Endothelial cell of umbilical vein (primary cell): ENCODE results near the gene WSB1. TPM values are rescaled to one million over a fixed set of nuclear protein-coding genes. Genes with fewer than 3 reads are reported as not detected.

Source experiments
- BruUV-seq: library from RNA; stranded (reverse); fragments of 400-500 nt; replicated peaks from 2 replicates; lab custom pipeline; 2021; lab: Mats Ljungman, UMichigan
- CTCF ChIA-PET: fragments of 300-600, 350-600 bp; sonication (Branson Sonifier 250); formaldehyde crosslinking; loops from one replicate; lab custom pipeline; 2021; ENCODE audit warnings: antibody characterized with exemption, inconsistent platforms; lab: Charles Lee
- POLR2A ChIA-PET: fragments of 300-600, 350-600 bp; sonication (Branson Sonifier 250); formaldehyde crosslinking; loops from one replicate; lab custom pipeline; 2021; ENCODE audit warnings: antibody characterized with exemption, inconsistent platforms; lab: Charles Lee
- DNase-seq: peaks from one replicate; pipeline ENCODE4 v3.0.0-alpha.2; 2011; ENCODE audit warnings: low read depth, low spot score
- FAIRE-seq: peaks from 2 replicates; lab custom pipeline; 2011; peaks lifted over from hg19 to GRCh38; lab: Jason Lieb, UNC
- H2AFZ ChIP-seq: 2 replicates; pipeline ENCODE4 v1.6.0; 2012; ENCODE audit warnings: low read depth, low read length, control low read depth, inconsistent platforms
- H3K27ac ChIP-seq: 2 replicates; pipeline ENCODE4 v1.5.1; 2011; ENCODE audit warnings: low read depth, mild to moderate bottlenecking, control low read depth, low read length, moderate library complexity; ENCODE audit not compliant: insufficient read depth
- H3K27me3 ChIP-seq, 2 experiments: 2 replicates each; pipeline versions ENCODE4 v1.6.0 to v1.6.1; 2011; ENCODE audit warnings: low read length in 2 of 2, mixed read lengths in 1 of 2; ENCODE audit not compliant: control insufficient read depth in 2 of 2, insufficient read depth in 2 of 2
- H3K36me3 ChIP-seq, 2 experiments: 2 replicates in 1 of 2; 3 replicates in 1 of 2; pipeline ENCODE4 v1.5.1; 2011; ENCODE audit warnings: low read length in 2 of 2, mild to moderate bottlenecking in 1 of 2, moderate library complexity in 1 of 2; ENCODE audit not compliant: control insufficient read depth in 2 of 2, insufficient read depth in 2 of 2; ENCODE audit errors: extremely low read depth in 1 of 2
- H3K4me1 ChIP-seq: 3 replicates; pipeline ENCODE4 v1.5.1; 2011; ENCODE audit warnings: mild to moderate bottlenecking, low read length; ENCODE audit not compliant: control insufficient read depth, insufficient read depth; ENCODE audit errors: extremely low read depth
- H3K4me2 ChIP-seq: 2 replicates; pipeline ENCODE4 v1.6.1; 2011; ENCODE audit warnings: low read length, control low read depth, mixed read lengths; ENCODE audit not compliant: insufficient read depth
- H3K4me3 ChIP-seq, 3 experiments: fragments of 200-600 bp in 1 of 3; sonication (generic), shearing (Covaris generic) in 1 of 3; replicated peaks in 1 of 3; 2 replicates each; pipeline ENCODE4 v1.5.1; 2011 to 2016; ENCODE audit warnings: control low read depth in 3 of 3, low read length in 3 of 3, mild to moderate bottlenecking in 2 of 3, inconsistent platforms in 1 of 3, low read depth in 1 of 3, moderate library complexity in 1 of 3; ENCODE audit not compliant: insufficient read depth in 1 of 3
- H3K79me2 ChIP-seq: 2 replicates; pipeline ENCODE4 v1.6.0; 2012; ENCODE audit warnings: low read length, inconsistent platforms; ENCODE audit not compliant: control insufficient read depth, insufficient read depth
- H3K9ac ChIP-seq: replicated peaks from 2 replicates; pipeline ENCODE3; 2011; ENCODE audit warnings: low read length, control low read depth; ENCODE audit not compliant: insufficient read depth; ENCODE audit errors: extremely low read depth
- H3K9me1 ChIP-seq: replicated peaks from 3 replicates; pipeline ENCODE4 v1.6.0; 2011; ENCODE audit warnings: mild to moderate bottlenecking, low read length; ENCODE audit not compliant: control insufficient read depth, insufficient read depth; ENCODE audit errors: extremely low read depth
- H3K9me3 ChIP-seq: replicated peaks from 2 replicates; pipeline ENCODE4 v1.5.1; 2012; ENCODE audit warnings: low read length, inconsistent platforms; ENCODE audit not compliant: control insufficient read depth, insufficient read depth
- H4K20me1 ChIP-seq: replicated peaks from 2 replicates; pipeline ENCODE3; 2011; ENCODE audit warnings: mild to moderate bottlenecking, low read length; ENCODE audit not compliant: control insufficient read depth, insufficient read depth; ENCODE audit errors: extremely low read depth
- CTCF ChIP-seq, 2 donors: IDR thresholded peaks; 1 replicate in 1 of 2; 2 replicates in 1 of 2; pipeline ENCODE4 v1.5.1; 2011; ENCODE audit warnings: low read length in 2 of 2, mild to moderate bottlenecking in 2 of 2, moderate library complexity in 2 of 2, control low read depth in 1 of 2, inconsistent platforms in 1 of 2, low read depth in 1 of 2; ENCODE audit not compliant: insufficient read depth in 1 of 2; ENCODE audit errors: extremely low read depth in 1 of 2
- EZH2 ChIP-seq: IDR thresholded peaks from 2 replicates; pipeline ENCODE4 v1.6.1; 2012; ENCODE audit warnings: borderline replicate concordance, low read depth, mild to moderate bottlenecking, moderate library complexity, low read length, inconsistent platforms; ENCODE audit not compliant: severe bottlenecking
- FOS ChIP-seq: IDR thresholded peaks from 2 replicates; pipeline ENCODE4 v1.6.1; 2011; ENCODE audit warnings: mild to moderate bottlenecking, low read length, moderate library complexity, borderline replicate concordance; ENCODE audit not compliant: insufficient read depth
- GATA2 ChIP-seq: IDR thresholded peaks from 2 replicates; pipeline ENCODE4 v1.7.0; 2011; ENCODE audit warnings: low read depth, mild to moderate bottlenecking, moderate library complexity, mixed read lengths, low read length; ENCODE audit not compliant: insufficient read length, insufficient read depth
- JUN ChIP-seq: IDR thresholded peaks from 2 replicates; pipeline ENCODE4 v1.6.1; 2011; ENCODE audit warnings: borderline replicate concordance, low read depth; ENCODE audit not compliant: insufficient read length, insufficient read depth
- MAX ChIP-seq: IDR thresholded peaks from 2 replicates; pipeline ENCODE4 v1.6.1; 2011; ENCODE audit not compliant: insufficient read depth, insufficient read length
- MYC ChIP-seq: IDR thresholded peaks from one replicate; pipeline ENCODE4 v1.6.1; 2011; ENCODE audit warnings: mild to moderate bottlenecking, low read depth, low read length
- POLR2A ChIP-seq: IDR thresholded peaks from 2 replicates; pipeline ENCODE4 v1.6.1; 2012; ENCODE audit warnings: low read depth, mild to moderate bottlenecking, control low read depth, low read length
- POLR2AphosphoS5 ChIP-seq: IDR thresholded peaks from 2 replicates; pipeline ENCODE4 v1.6.1; 2012; ENCODE audit warnings: low read depth, mild to moderate bottlenecking, control low read depth, low read length, moderate library complexity; ENCODE audit not compliant: insufficient read depth
- dilution Hi-C: fragments of 300-500 bp; cut with MboI; formaldehyde crosslinking; loops from one replicate; pipeline ENCODE4 v1.15.0; 2019; ENCODE audit warnings: low sequenced_read_pairs; ENCODE audit not compliant: extremely low pct_ligation_motif_present
- intact Hi-C: fragments of 100-400 bp; cut with micrococcal nuclease; formaldehyde crosslinking; loops from one replicate; pipeline ENCODE4 v1.10.0; 2022
- polyA plus RNA-seq, 4 experiments: library from polyadenylated mRNA; depleted of rRNA in 3 of 4; stranded (reverse) in 3 of 4; unstranded in 1 of 4; fragments of >200 nt; gene quantifications; 2 replicates each; pipeline versions ENCODE4 v1.2.1 to v1.2.3, GENCODE V29; 2011 to 2012; ENCODE audit warnings: missing spikeins in 1 of 4
- total RNA-seq: library from RNA; stranded (reverse); gene quantifications from 2 replicates; pipeline ENCODE4 v1.2.3, GENCODE V29; 2021

WSB1 gene
- total and polyA plus RNA-seq, 2 donors (not counting 3 experiments of a cell fraction or from before 2014, with no cell fraction given): 471 to 736 TPM

- H4K20me1 ChIP-seq: no peaks in the 10 kb centered on the region
- no peak for DNase-seq
- no peak for FAIRE-seq
- H3K4me3 ChIP-seq: no peak overlapping the region
- peaks cover 0 to 4% of the 10 kb centered on the region in 2 experiments for H3K27me3 ChIP-seq
- no peak overlapping the region for H2AFZ ChIP-seq
- H3K79me2 ChIP-seq: no peaks in the 10 kb centered on the region
- POLR2A ChIA-PET: no interaction called here
- BruUV-seq: no TSS peak
- H3K27ac ChIP-seq: no peak overlapping the region
- no peak overlapping the region for H3K9ac ChIP-seq
- dilution Hi-C loops (no loop called here), intact Hi-C loops (no loop called here)
- TF ChIP-seq MYC (no peak), POLR2AphosphoS5 (no peak), MAX (no peak), JUN (no peak), POLR2A (no peak), CTCF (IDR thresholded peaks at IDR 0.05; ENCODE audit: extremely low read depth in 1 of 2, insufficient read depth in 1 of 2, low read depth in 1 of 2, low read length in 2 of 2) (no peak), FOS (no peak), GATA2 (no peak), EZH2 (no peak)
- CTCF ChIA-PET: interaction anchor here (1.1 to 1.5 kb wide), 2 partner anchors 8 to 13 kb away, joined by 3 to 5 read pairs; no protein-coding TSS in a partner anchor
- no peaks in the 10 kb centered on the region for H3K9me1 ChIP-seq
- H3K9me3 ChIP-seq: no peaks in the 10 kb centered on the region
- peaks cover 10% of the 10 kb centered on the region for H3K4me1 ChIP-seq
- H3K4me2 ChIP-seq: no peak overlapping the region
- H3K36me3 ChIP-seq: no peaks in the 10 kb centered on the region
Measured at GRCh38 chr17:27269974-27270373, 23.9 kb upstream of the WSB1 start.
